H4 (cell line): ENCODE data around the gene DYNC1H1. TPM values are rescaled to one million over a fixed set of nuclear protein-coding genes. Genes with fewer than 3 reads are reported as not detected.

Experiments used
- DNase-seq: peaks from one replicate; pipeline ENCODE4 v3.0.0-alpha.2; 2015; ENCODE audit warnings: low spot score
- total RNA-seq: library from RNA; depleted of rRNA; stranded (reverse); fragments of >200 nt; shearing (Covaris generic); gene quantifications from 2 replicates; pipeline ENCODE4 v1.2.3, GENCODE V29; 2014; rRNA removed

The DYNC1H1 gene
- 112 and 113 TPM in 2 replicates for total RNA-seq

DNA sequence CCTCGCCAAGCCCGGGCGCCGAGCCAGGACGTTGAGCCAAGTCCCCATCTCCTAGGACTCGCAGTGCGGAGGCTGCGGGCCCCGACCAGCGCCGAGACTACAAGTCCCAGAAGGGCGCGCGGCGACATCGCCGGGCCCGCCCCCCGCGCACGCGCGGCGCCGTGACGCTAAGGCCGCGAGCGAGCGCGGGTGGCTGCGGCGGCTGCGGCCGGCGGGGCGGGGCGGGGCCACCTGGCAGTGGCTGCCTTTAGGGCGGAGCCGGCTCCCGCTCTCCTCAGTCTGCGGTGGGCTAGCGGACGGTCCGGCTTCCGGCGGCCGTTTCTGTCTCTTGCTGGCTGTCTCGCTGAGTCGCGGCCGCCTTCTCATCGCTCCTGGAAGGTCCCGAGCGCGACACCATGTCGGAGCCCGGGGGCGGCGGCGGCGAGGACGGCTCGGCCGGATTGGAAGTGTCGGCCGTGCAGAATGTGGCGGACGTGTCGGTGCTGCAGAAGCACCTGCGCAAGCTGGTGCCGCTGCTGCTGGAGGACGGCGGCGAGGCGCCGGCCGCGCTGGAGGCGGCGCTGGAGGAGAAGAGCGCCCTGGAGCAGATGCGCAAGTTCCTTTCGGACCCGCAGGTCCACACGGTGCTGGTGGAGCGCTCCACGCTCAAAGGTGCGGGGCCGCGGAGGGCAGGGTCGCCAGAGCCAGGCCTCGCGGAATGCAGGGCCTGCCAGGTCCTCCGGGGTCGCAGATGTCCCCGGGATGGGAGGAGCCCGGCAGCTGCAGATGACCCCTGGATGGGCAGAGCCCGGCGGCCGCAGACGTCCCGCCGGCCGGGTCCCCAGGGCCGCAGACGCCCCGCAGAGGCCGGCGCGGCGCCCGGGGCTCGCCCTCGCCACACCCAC is at the start of gene DYNC1H1:
DYNC1H1 (plus strand) TSS at position 277 of the 884 bp plus-strand sequence; CDS start at position 396, 119 bp downstream.
- peak; percentile 85 for DNase-seq

DNA sequence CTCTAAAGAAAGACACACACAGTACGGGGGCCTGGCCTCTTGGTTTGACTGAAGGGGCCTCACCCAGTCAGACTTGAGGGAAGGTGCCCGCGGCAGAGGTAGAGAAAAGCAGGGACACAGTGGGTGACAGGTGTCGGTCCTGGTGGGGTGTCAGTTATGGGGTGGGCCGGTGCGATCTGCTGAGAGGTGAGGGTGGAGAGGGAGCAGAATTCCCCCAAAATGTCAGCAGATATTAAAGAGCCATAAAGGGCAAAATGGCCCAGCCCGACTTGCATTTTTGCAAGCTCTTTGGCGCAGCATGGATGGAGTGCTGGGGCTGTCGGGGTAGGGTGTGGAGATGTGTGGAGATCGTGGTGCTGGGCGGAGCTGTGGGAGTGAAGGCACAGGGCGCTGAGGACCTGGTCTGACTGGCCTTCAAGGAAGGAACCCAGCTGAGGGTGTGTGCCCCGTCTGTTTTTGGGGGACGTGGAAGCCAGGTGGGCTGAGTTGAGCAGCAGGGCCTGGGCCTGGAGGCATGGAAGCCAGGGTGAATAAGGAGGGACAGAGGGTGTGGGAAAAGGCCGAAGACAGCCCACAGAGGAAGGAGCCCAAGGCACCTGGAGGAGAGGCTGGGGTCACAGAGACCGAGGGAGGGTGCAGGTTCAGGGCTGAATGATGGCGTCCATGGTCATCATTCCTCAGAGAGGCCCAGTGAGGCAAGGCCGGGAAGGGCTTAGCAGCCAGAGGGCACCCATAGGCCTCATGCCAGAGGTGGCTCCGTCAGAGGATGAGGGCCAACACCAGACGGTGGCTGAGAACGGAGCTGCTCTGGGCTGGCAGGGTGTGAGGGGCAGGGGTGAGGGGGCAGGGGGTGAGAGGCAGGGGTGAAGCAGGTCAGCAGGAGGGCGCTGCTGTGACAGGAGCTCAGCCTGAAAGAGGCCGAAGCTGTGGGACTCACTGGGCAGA is 48.2 kb upstream of the DYNC1H1 start:
- no peak for DNase-seq

DNA sequence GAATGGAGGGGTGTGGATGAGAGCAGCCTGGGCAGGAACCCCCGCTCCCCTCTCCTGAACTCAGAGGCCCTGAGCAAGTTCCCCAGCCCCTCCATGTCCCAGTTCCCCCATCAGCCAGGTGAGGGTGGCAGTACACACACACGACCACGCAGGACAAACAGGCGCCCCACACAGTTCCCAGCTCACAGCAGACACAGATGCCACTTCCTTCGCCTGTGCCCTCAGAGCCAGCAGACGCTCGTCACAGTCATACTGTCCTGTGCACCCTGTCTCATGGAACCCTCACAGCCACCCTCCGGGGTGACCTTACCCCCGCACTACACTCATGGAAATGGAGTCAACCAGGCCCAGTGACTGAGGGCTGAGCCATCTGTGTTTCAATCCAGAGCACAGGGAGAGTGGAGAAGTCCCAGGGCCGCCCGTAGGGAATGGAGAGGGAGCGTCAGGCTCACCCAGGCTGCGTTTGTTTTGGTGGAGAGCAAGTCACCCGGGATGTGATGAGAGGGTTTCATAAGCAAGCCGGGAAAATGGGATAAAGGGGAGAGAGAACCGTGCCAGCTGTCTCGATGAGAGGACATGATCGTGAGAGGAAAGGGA is 47.5 kb upstream of the DYNC1H1 start:
- DNase-seq = no peak

DNA sequence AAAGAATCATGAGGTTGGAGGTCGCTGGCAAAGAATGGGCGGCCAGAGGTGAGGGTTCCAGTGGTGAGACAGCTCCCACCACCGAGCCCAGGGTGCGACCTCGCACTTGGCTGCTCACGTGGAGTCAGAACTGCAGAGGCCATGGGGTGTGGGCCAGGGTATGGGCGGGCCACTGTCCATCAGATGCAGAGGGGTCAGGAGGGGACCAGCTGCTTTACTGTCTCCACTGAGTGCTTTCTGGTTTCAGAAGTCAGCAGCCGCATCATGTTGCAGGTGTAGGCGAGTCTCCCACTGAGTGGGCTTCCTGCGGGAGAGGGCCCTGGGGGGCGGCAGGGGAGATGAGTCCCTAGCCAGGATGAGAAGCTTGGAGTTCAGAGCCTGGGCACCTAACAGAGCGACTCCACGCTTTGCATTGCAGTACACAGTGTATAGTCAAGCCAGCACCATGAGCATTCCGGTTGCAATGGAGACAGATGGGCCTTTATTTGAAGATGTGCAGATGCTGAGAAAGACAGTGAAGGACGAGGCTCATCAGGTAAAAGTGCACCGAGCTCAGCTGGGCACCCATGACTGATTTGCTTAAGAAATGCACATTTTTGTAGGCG is 46.9 kb upstream of the DYNC1H1 start:
- DNase-seq = no peak

DNA sequence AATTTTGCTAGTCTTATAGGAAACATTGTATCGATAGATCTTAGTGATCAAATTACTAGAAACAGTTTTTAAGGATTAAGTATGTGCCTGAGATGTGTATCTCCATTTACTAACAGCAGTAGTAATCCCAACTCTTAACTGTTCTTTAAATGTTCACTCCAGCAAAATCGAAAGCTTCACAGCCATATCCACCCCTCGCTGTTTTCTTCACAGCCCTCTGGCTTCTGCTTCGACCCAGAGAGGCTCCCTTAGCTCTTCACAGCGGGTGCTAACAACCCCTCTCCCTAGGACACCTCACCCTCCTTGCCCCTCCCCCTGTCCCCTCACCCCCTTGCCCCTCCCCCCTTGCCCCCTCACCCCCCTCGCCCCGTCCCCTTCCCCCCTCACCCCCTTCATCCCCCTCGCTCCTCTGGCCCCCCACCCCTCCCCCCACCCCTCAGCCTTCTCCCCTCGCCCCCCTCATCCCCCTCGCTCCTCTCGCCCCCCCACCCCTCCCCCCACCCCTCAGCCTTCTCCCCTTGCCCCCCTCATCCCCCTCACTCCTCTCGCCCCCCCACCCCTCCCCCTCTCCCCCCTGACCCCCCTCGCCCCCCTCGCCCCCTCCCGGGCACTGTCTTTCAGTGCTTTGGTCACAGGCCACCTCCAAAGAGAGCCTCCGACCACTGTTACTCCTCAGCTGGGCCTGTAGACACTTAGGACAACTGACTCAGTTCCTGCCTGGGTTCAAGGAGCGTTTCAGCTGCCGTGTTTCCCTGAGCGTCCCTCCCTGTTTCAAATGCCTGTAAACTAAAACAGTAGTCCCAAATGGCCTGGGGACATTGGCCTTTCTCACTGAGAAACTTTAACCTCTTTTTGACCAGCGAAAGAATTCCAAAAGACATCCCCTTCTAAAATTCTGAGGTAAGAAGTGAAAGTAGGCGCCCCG is 46.0 kb upstream of the DYNC1H1 start:
- no peak for DNase-seq

DNA sequence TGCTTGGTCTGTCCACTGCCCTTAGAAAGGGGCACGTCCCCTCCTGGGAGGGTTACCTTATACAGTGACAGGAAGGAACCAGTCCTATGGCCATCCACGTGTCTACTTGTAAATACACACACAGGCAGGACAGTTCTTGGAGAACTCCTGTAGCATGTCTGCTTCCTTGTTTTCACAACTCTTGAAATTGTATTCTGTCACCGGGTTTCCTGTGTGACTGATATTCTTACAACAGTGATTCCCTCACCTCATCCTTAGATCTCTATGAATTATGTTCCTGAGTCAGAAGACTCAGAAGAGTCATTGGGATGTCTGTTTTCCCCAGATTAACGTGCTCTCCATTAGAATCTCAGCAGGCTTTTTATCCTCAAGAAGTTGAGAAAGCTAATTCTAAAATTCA is 44.1 kb upstream of the DYNC1H1 start:
- DNase-seq = no peak

DNA sequence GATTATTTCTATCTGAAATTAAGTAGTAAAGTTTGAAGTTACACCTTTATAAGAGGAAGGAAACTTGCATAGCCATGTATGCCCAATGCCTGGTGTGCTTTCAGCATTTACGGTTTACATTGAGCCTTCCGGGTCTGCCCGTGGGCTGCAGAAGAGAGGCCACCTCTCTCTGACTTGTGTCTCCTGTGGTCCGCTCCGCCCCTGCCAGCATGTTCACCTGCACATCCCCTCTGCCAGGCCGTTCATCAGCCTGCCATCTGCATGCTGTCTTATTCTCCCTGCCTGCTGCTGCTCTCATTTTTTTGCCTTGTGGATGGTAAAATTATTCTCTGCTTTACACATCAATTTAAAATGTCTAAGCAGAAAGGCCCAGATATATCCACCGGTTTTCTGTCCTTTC is 41.5 kb upstream of the DYNC1H1 start:
- DNase-seq = no peak

DNA sequence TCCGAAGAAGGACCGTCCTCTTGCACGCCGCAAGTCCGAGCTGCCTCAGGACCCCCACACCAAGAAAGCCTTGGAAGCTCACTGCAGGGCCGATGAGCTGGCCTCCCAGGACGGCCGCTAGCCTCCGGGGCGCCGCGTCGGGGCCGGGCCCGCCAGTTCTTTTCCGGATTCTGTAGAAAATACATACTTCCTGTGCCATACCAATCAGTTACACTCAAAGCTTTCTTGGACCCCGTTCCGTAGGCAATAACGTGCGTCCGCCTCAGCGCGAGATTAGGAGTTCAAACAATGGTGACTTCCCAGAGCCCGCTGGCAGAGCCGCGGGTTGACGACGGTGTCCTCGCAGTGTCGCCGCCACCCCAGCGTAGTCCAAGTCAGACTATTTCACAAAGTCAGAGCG is 39.2 kb upstream of the DYNC1H1 start:
- no peak for DNase-seq

DNA sequence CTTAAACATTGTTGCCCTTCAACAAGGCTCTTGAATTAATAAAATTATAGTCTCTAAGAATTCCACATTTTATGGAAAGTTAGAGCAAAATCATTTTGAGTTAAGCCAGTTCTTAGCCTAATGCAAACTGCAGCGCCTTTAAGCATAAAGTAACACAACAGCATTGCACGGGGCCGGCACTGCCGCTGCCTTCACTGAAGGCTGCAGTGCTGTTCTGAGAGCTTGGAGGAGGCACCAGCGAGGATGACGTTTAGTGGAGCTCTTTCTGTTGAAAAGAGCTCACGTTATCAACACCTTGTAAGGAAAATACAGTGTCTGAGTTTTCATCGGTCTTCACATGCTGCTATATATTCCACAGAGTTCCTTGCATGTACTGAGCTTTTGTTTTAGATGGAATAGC is 38.3 kb upstream of the DYNC1H1 start:
- DNase-seq = no peak

DNA sequence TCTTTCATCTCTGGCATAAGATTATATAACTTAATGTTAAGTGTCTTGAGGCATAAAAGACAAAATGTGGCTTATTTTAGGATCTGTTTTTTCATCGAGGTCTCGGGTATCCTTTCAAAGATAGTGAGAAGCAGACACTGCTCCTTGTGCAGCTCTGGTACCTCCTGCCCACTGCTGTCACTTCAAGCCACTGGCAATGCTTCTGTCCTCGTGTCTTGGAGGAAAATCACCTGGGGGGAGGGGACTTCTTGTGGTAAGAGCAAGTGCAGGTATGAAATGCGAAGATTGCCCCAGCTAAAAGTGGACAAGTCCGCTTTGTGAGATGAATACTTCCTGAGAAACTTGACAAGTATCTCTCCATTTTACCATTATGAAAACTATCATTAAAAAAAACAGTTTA is 37.8 kb upstream of the DYNC1H1 start:
- DNase-seq = no peak

DNA sequence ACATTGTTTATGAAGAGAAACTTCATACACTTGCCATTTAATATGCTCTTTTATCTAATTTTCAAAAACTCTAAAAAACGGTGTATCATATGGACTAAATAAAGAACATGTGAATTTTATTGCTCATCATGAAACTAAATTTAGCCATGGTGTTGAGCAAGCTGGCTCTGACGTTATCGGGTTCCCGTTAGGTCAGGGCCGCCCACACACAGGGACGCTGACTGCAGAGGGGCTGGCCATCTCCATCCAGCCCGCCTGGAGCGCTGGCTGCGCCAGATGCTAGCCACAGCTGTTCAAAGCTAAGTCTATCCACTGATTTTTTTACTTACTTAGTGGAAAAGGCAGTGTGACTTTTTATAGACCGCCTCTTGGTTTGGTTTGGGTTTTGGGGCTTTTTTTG is 36.5 kb upstream of the DYNC1H1 start:
- peak; percentile 45 for DNase-seq

DNA sequence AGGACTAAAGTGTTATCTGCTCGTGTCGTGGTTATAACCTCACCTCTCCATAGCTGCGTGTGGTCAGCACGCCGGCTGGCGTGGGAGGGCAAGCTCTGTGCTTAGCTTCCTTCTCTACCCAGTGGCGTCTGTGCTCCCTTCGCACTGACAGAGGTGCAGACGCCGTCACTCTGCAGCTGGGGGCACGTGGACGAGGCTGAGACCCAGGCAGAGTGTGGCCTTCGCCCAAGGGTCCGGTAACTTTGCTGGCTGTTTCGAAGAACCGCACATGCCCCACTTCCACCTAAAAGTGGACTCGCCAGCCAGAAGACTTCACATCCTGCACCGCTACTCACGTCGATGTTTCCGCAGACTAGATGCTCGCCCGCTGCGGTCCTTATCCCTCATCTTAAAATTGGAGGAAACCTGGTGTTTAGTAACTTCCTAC is 35.9 kb upstream of the DYNC1H1 start:
- DNase-seq = no peak

DNA sequence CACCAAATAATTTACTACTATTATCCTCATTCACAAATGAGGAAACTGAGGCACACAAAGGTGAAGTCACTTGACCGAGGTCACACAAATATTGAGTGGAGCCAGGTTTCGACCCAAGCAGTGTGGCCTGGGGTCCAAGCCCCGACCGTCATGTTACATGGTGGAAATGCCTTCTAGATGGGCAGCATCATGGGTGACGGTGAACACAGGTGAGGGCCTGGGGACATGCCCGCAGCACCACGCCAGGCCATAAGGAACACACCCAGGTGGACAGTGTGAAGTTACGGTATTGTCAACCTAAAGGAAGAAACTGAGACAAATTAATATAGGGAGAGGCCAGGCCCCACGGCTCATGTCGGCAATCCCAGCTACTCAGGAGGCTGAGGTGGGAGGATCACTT is 35.3 kb upstream of the DYNC1H1 start:
- no peak for DNase-seq

DNA sequence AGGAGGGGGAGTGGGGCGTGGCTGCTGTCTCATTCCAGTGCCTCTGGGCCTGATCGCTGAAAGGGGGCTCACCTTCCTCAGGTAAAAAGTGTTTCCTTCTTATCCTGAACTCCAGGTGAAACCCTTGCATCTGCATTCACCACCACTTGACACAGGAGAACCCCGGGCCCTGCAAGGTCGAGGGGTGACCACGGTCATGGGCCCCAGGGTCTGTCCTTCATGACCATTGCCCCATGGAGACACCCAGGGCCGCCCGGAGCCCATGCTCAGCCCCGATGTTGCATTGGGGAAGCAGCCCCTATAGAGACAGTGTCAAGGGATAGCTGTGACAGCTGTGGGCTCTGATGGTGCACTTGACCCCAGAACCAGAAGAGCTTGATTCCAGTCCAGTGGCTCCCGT is 34.4 kb upstream of the DYNC1H1 start:
- no peak for DNase-seq

DNA sequence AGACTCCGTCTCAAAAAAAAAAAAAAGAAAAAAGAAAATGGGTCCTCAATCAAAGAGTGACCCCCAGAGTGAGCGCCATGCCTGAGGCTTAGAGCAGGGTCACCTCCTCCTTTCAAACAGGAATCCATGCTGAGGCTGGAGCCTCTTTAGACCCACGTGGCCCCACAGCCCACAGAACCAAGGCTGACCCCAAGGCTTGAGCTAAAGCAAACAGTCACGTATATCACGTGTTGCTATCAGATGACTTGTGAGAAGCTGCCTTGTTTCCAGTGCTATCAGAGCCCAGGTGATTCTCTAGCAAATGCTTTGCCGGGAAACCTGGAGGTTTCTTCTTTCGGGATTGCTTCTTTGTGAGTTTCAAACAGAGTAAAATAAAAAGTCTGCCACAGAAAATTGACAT is 31.7 kb upstream of the DYNC1H1 start:
- no peak for DNase-seq

DNA sequence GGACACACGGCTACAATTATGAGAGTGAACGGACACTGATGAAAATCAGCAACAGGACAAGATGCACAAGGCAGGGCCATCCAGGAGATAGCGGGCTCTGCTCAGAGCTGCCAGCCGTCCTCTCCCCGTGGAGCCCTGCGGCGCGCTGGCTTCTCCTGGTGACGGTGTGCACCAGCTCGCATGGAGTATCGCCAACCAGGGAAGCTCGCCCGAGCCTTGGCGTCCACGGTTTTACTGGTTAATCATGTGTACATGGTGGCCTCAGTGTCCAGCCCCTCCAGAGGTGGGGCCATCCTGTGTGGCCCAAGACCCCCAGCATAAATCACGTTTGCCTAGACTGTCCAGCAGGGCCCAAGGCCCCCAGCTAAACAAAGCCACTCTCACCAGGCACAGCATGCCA is 31.2 kb upstream of the DYNC1H1 start:
- DNase-seq = no peak

DNA sequence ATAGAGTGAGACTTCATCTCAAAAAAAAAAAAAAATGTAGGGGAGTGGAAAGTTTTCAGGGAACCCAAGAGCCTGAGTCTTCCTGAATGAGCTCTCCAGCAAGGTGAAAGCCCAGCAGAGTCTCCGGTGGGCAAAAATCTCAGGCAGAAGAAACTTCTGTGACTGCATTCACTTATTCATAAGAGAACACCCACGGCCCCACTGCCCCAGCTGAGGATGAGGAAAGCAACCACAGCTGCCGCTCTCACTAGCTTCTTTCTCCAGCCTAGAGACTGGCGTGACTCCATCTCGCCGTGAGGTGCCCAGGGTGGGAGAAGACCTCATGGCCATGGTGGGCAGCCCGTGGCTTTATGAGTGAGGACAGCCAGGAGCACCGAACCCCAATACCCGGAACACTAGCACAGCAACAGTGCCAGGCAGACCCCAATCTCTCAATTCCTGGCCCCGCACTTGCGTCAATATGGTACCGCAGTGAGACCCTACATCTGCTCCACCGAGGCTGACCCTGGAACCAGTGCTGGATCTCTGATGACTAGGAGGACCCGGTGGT is 29.7 kb upstream of the DYNC1H1 start:
- DNase-seq = no peak

DNA sequence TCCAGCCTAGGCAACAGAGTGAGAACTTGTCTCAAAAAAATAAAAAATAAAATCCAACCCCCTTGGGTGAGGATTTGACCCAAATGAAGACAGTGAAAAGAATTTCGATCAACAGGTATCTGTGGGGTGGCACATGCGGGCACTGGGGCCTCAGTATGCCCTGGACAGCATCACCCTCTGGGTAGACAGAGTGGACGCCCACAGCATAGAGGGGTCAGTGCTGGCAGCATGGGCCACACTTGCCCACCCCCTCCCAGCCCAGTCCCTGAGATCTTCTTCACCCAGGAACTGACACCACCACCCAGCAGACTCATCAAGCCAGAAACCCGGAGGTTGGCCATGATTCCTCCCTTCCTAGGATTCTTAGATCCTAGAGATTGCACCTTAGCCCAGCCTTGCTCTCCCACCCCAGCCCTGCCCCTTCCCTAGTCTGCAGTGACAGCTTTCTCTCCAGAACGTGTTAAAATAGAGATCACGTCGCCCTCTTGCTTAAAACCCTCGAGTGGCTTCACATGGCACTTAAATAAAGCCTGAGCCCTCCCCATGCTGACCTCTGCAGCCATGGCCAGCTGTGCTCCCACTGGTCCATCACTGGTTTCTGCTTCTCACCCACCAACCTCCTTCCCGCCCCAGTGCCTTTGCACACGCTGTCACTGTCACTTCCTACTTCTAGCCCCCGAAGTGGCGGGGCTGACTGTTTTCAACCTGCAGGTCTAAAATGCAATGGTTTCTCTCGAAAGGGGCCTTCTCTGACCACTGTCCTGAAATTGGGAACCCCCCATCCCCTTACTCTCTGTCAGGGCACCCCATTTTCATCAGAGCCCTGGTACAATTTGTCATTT is 26.2 kb upstream of the DYNC1H1 start:
- no peak for DNase-seq

DNA sequence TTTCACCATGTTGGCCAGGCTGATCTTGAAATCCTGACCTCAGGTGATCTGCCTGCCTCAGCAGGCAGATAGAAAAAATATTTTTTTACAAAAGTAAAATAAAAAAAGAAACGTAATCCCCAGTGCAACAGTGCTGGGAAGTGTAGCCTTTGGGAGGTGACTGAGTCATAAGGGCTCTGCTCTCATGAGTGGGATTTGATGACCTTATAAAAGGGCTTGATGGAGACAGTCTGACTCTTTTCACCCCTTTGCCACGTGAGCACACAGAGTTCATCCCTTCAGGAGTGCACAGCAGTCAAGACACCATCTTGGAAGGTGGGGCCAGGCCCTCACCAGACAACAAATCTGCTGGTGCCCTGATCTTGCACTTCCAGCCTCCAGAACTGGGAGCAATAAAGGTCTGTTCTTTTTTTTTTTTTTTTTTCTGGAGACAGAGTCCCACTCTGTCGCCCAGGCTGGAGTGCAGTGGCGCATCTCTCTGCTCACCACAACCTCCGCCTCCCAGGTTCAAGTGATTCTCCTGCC is 24.7 kb upstream of the DYNC1H1 start:
- DNase-seq = no peak
